Kidney glomerular epithelial cell (primary cell): ENCODE results near the gene RAPGEF6.
"Not testable (repeated sequence)": the region's sequence is repeated elsewhere in the genome, so short reads cannot be mapped to it uniquely, and the experiment has no call there.

ENCODE experiments used
- DNase-seq: peaks from one replicate; lab custom pipeline; 2025; lab: John Stamatoyannopoulos, UW

The RAPGEF6 gene

GRCh38 chr5:131384616-131385214, 250.3 kb downstream of the RAPGEF6 start:
- no peak for DNase-seq

- no peak for DNase-seq
Measured at GRCh38 chr5:131384173-131384572, 250.9 kb downstream of the RAPGEF6 start.

GRCh38 chr5:131382407-131383395, 252.3 kb downstream of the RAPGEF6 start:
- peak; percentile 63 for DNase-seq

- DNase-seq, result no peak
Measured at GRCh38 chr5:131381777-131382176, 253.3 kb downstream of the RAPGEF6 start.

- no peak for DNase-seq
Measured at GRCh38 chr5:131381021-131381420, 254.0 kb downstream of the RAPGEF6 start.

GRCh38 chr5:131380238-131380637, 254.8 kb downstream of the RAPGEF6 start:
- DNase-seq, result not testable (repeated sequence)

- DNase-seq, result peak; percentile 87
Measured at GRCh38 chr5:131379723-131380122, 255.3 kb downstream of the RAPGEF6 start.

- DNase-seq, result peak; percentile 15
Measured at GRCh38 chr5:131378721-131379541, 256.1 kb downstream of the RAPGEF6 start.

GRCh38 chr5:131377785-131378325, 257.2 kb downstream of the RAPGEF6 start:
- no peak for DNase-seq

GRCh38 chr5:131377346-131377745, 257.7 kb downstream of the RAPGEF6 start:
- DNase-seq, result no peak

- DNase-seq, result no peak
Measured at GRCh38 chr5:131375351-131375750, 259.7 kb downstream of the RAPGEF6 start.
